CD4-positive, alpha-beta T cell treated with Interferon alpha-2 for 1 hour (primary cell): ENCODE results near the gene KPNA1.
A peak's percentile ranks its signal among the peaks of the same experiment; 100 is the strongest.

Experiments
- DNase-seq, 2 donors: peaks; one replicate each; pipeline ENCODE4 v3.0.0-alpha.2; 2020 to 2022

KPNA1 gene

DNA sequence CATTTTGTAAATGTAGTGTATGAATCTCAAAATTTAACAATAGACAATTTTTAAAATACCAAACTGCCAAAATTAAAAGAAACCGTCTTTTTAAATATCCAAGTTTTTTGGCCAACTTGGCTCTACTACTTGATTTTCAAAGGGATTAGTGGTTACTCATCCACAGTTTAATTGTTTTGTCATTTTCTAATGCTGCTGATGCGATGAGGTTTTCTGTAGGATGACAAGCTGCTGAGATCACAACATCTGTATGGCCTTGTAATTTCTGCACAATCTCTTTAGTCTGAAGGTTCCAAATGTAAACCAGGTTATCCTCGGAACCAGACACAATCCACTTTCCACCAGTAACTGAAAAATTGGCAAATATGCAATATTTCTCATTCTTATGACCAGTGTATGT lies 100.3 kb downstream of the KPNA1 start:
- no peak for DNase-seq

DNA sequence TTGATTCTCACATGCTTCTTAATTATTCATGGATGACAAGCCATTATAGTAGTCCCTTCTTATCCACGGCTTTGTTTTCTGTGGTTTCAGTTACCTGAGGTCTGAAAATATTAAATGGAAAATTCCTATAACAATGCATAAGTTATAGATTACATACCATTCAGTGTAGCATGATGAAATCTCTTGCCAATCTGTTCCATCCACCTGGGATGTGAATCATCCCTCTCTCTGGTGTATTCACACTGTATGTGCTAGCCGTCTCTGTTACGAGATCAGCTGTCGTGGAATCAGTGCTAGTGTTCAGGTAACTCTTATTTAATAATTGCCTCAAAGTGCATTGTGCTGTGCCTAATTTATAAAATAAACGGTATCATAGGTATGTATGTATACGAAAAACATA lies 104.1 kb downstream of the KPNA1 start:
- DNase-seq, result no peak

DNA sequence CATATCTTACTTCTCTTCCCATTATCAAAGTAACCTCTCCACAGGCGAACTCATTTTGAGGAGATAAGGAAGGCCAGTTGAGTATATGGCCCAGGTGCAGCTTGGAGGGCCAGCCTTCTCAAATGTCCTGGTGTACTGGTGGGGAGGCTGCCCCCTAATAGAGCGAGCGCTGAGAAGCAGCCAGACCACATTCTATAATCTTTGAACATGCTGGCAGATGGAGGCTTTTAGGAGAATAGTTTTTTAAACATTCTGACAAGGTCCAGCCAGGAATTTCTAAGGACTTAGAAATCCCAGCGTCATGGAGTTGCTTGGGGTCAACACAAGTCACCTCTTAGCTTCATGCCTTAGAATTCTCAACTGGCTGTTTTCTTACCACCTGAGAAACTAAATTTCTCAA lies 104.6 kb downstream of the KPNA1 start:
- no peak for DNase-seq

DNA sequence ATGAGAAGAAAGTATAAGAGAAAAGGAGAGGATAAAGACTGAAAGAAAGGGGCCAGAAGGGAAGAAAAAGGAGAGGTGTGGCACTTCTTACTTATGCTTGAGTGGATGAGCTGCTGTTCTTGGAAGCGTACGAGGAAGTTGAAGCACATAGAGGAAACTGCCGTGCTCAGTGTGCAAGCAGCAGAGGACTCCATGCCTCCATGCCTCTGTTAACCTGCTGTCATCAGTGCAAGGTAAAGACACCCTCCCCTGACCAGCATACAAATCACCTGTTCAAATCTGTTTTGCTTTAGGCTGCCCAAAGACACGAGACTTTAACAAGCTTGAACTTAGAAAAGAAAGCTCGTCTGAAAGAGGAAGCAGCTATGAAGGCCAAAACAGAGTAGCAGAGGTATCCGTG lies 105.3 kb downstream of the KPNA1 start:
- peak in 1 of 2 donors; percentile 10 for DNase-seq

DNA sequence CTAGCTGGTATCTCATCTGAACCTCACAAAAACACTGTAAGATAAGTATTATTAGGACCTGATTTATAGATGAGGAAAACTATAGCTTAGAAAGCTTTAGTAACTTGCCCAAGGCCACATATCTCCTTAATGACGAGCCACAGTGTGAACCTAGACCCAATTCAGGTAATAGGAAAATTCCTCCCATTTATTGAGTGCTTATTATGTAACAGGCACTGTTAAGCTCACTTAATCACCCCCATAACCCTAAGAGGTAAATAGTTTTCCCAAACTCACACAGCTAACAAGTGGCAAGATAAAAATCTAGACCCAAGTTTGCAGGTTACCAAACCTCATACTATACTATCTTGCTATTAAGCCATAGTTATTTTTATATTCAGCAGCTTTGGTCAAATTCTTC lies 106.8 kb downstream of the KPNA1 start:
- no peak for DNase-seq

DNA sequence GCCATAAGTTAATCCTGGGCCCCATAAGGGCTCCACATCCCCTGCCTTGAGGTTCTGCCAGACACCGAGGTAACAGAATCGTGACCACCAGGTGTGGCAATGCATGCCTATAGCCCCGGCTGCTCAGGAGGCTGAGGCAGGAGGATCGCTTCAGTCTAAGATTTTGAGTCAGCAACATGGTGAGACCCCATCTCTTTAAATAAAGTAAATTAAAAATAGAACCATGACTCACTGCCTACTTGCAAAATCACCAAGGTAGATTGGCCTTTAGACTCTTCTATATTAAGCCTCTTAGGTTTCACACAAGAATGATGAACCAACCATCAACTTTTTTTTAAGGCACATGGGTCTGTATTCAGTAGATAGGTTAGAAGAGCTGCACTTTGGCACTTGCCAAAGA lies 108.5 kb downstream of the KPNA1 start:
- no peak for DNase-seq

DNA sequence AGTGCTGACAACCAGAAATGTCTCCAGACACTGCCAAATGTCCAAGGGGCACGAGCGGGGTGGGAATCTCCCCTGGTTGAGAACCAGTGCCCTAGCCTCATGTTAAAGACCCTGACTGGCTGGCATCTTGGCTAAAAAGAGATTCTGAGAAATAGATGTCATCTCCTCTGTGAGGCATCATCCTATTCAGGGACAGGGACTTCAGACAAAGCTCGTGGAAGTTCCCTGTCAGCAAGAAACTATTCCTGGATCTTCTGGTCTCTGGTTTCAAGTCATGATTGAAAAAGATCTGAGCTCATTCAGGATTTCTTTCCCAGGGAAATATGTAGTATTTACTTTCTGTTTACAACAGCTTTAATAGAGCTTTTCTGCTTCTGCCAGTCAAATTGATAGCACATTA lies 109.7 kb downstream of the KPNA1 start:
- DNase-seq, result no peak

DNA sequence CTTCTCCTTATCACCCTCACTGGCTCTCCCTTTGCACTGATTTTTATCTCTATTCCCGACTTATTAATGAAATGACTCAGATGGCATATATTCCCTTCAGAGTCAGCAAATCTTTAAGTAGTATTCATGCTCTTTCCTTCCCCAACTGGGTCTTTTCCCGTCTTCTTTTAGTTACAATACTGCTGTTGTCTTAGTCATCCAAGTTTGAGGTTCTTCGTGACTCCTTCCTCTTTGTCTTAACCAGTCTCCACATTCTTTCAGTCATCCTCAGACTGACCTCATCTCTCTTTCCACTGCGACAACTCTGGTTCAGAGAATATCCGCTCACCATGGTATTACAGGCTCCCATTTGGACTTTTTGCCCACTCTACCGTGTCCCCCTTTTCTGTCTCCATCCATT lies 111.2 kb downstream of the KPNA1 start:
- no peak for DNase-seq

DNA sequence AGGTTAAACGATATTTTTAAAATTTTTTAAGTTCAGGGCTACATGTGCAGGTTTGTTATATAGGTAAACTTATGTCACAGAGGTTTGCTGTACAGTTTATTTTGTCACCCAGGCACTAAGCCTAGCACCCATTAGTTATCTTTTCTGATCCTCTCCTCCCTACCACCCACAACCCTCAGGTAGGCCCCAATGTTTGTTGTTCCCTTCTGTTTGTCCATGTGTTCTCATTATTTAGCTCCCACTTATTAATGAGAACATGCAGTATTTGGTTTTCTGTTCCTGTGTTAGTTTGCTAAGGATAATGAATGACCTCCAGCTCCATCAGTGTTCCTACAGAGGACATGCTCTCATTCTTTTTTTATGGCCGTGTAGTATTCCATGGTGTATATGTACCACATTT lies 115.8 kb downstream of the KPNA1 start:
- DNase-seq, result no peak

DNA sequence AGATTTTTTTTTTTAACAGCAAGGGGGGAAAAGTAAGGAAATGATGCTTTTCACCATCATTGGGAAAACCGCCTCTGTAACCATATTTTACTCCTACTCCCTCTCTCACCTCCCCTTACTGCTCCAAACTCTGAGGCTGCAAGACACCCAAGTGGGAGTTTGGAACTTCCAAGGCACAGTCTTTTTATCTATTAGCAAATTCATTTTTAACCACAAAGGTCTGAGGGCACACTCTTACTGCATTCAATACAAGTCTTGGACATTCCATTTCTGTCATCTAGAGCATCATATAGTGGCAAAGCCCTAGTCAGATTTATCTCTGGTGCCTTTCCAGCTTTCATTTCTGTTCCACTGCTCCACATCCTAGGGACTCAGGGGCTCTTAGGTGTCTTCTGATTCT lies 117.5 kb downstream of the KPNA1 start:
- DNase-seq, result no peak

DNA sequence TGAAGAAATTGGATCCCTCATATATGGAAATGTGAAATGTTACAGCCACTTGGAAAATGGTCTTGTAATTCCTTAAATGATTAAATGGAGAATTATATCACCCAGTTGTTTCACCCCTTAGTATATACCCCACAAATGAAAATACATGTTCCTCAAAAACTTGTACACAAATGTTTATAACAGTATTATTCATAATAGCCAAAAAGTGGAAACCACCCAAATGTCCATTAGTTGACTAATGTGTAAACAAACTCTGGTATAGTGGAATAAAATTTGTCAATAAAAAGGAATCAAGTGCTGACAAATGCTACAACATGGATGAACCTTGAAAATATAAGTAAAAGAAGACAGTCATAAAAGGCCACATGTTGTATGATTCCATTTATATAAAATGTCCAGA lies 118.2 kb downstream of the KPNA1 start:
- no peak for DNase-seq

DNA sequence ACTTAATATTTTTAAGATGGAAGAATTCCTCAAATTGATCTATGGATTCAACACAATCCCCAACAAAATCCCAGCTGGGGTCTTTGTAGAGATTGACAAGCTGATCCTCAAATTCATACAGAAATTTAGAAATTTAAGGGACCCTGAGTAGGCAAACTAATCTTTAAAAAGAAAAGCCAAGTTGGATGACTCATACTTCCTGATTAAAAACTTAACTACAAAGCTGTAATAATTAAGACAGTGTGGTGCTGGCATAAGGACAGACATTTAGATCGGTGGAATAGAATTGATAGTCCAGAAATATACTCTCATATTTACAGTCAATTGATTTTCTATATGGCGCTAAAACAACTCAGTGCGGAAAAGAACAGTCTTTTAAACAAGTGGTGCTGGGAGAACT lies 119.2 kb downstream of the KPNA1 start:
- no peak for DNase-seq

DNA sequence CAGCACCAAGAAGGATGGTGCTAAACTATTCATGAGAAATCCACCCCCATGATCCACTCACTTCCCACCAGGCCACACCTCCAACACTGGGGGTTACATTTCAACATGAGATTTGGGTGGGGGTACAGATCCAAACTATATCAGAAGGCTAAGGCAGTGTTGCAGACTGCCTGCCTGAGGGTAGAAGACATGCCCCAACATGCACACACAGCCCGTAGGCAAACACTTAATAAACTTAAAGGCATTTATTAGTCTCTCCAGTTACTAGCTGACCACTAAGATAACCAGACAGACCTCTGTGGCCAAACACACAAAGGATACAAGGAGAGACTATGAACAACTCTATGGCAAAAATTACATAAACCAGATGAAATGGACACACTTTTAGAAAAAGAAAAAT lies 120.6 kb downstream of the KPNA1 start:
- no peak for DNase-seq

DNA sequence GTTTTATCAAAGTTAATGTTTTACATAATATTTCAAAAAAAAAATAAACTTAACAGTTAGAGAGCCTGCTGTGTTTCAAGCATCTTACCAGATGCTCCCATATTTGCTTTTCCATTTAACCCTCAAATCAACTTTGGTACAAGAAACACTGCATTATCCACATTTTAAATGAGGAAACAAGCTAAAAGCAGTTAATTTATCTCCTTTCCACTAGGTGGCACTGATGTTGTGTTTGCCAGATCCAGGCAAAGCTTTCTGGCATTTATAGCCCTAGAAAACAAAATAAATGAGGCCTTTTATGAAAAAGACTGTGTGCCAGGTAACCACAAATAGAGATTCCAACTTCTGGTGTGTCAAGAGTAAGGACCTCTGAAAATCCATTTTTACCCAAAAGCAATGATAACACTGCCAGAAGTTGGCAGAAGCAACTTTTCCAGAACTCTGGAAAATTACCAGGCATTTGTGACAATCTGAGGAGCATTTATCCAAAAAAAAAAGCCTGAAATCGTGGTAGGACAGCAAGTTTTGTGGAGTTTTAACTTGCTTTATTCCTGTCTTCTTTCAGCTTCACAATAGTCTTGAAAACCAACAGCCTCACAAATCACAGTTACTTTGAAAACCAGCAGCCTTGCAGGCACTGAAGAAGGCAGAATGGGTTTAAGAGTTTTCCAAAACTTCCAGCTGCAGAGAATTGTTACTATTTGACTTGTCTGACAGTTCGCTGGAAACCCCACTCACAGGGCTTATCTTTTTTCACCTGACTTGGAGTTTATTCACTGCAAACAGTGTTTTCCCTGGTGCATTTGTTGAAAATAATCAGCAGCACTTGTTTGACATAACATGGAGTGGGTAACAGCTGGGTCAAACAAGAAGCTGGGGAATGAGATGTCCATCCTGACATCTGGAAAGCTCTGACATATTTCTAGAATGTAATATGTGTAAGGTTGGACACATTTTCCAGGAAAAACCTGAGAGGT lies 121.6 kb downstream of the KPNA1 start:
- peak; percentile 16 to 68 for DNase-seq

DNA sequence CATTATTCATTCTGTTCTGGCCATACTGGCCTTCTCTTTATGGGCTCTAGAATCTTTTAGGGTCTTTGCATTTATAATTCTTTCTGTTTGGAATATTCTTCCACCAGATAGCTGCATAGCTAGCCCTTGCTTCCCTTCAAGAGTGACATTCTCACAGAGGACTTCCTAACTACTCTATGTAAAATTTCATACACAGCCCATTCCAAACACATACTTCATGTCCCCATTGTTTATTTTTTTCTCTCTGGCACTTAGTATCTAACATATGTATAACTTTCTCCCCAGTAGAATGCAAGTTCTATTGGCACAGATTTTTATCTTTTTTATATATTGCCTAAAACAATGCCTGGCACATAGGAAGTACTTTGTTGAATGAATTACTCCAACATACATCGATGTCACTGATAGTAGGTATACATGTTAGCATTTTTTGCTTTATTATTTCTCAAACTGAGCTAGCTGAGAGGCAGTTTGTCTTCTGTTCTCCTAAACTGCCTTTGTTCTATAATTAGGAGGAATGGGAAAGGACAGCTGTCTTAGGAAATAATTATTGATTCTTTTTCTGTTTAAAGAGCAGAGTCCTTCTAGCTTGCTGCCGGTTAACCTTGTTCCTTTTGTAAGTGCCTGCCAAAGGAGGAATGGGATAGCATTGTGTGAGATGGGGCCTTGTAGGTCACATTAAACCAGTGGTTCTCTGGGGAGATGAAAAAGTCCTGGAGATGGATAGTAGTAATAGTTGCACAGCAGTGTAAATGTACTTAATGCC lies 122.9 kb downstream of the KPNA1 start:
- no peak for DNase-seq

DNA sequence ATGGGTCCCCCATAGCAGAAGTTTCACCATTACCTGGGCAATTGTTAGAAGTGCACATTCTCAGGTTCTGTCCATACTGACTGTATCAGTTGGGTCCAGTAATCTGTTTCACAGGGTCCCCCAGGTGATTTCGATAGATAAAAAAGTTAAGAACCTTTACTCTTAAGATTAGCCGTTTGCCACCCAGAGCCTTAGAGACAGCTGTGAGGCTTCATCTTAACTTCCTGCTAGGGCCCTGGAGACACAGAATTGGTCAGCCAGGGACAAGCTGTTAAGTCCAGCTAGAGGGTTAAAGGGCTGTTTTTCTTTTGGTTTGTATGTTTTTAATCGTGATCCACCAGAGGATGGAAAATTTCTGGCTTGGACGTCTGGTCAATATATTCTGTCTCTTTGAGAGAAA lies 124.1 kb downstream of the KPNA1 start:
- DNase-seq, result no peak

DNA sequence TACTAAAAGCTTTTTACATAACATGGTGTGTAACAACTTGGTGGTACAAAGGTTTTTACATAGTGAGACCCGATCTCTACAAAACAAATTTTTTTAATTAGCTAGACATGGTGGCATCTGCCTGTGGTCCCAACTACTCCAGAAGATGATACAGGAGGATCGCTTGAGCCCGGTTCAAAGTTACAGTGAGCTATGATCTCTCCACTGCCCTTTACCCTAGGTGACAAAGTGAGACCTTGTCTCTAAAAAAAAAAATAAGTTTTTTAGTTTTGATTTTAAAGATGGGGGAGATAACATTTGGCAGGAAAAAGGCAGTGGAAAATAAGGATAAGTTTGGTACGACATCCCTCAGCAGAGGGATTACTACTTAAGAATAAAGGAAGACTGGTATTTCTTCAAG lies 124.8 kb downstream of the KPNA1 start:
- no peak for DNase-seq

DNA sequence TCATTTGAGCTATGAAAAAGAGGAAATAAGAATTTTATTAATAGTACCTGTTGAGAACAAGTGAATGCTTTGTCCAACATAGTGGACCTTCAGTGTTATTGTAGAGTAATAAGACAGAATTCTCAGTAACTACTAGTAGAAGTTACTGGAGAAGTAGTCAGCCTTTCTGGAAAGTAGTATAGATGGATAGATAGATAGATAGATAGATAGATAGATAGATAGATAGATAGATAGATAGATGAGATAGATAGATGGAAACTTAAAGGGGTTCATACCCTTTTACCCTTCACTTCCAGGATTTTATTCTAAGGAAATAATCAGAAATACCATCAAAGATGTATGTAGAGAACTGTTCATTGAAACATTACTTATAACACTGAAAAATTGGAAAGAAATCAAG lies 125.5 kb downstream of the KPNA1 start:
- no peak for DNase-seq

DNA sequence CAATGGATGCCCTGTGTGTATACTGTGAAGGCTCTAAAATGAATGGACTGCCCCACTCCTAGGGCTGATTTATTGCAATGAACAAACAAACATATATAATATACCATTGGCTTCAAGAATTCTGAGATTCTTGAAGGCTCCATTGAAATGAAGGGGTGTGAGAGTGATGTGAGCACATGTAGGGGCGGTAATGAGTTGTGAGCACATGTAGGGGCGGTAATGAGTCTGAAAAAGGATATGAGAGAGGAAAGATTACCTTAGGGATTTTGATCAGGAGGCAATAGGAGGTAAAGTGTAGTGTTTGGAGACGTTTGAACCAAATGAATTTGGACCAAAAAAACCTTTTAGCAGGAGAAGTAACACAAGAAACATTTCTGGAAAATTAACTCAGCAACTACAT lies 127.0 kb downstream of the KPNA1 start:
- DNase-seq, result no peak

DNA sequence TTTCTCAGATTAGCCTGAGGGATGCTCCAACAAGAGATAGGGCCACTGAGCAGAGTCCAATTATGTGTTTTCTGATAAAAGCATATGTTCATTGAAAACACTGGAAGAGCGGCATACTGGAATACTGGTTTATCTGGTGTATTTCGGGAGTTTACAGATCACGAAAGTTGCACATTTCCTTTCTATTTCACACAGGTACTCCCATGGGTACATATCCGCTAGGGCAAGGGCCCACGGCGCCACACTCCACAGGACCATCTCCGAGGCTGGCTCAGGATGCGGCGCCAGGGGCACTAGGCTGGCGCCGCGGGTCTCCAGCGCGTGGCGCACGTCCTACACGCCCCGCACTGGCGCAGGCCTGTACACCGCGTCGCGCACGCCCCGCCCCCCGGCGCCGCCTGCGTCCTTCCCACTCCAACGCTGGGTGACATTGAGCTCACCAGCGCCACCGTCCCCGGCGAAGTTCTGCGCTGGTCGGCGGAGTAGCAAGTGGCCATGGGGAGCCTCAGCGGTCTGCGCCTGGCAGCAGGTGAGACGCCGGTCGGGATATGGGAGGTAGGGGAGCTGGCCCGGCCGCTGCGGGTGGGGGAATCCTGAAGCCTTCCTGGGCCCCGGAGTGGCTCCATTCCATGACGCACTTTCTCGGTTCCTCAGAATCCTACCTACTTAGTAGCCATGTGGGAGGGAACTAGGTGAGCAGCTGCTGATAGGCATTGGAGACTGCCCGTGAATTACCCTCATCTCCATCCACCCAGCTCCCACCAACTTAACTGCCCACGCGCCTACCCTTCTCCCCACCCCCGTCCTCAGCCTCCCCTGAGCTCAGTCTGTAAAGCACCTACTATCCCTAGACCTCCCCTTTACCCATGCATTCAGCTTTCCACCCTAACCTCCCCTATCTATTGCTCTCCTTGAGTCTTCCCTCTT lies 130.7 kb downstream of the KPNA1 start, which contains the start of gene FAM162A:
TSS of gene FAM162A (plus strand) at position 412 of the 927 bp plus-strand sequence. CDS start at position 496, 84 bp downstream.
- DNase-seq, result peak; percentile 91 to 94

DNA sequence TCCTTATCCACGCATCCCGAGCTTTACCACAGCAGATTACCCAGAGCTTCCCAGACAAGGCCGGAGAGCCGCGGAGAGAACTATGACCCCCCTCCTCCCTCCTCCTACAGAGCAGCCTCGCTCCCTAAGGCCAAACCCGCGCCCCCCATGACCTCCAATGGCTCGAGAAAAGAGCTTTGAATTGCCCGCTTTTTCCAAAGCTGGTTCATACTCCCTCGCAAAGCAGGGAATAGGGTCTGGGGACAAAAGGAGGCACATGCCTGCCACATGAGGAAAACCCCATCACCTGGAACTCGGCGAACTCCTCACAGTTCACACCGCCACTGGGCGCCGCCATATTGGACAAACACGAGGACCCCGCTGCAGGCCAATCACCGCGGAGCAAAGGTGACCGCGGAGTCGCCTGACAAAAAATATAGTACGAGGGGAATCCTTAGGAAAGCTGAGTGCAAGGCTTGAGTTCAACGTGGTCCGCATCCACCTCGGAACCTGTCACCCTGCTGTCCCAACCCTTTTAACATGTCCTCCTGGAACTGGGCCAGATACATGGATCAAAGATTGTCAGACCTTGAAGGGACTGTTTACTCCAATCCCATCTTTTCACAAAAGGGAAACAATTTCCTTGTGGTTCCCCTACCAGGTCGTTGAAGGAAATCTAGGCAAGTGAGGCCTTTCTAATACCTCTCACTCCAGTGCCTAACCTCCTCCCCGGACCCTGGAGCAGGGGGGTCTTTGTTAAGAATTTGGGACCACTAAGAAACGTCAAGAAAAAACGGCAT lies 131.7 kb downstream of the KPNA1 start, which contains the start of gene MIX23:
TSS of gene MIX23 (minus strand) at position 344 of the 779 bp plus-strand sequence. CDS start at position 337, 7 bp downstream.
- peak; percentile 77 to 87 for DNase-seq

DNA sequence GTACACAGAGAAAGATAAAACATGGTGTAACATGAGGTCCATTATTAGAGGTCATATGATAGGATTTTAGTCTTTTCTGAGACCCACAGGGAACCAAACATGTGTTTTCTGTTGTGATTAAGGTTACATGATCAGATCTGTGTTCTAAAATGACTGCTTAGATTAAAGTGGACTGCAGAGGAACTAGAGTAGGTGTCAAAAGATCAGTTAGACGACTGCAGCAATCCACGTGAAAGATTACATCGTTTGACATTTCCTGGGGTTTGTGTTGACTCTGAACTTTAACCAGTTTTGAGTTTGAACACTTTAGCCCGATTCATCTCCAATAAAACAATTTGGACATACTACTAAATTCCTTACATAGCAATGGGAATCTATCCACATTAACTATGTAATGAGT lies 136.8 kb downstream of the KPNA1 start:
- no peak for DNase-seq
